GM12878 (cell line): ENCODE data around the gene ZNF366. TPM values are rescaled to one million over a fixed set of nuclear protein-coding genes. Genes with fewer than 3 reads are reported as not detected.

Experiments used
- ATAC-seq: fragments of 200-7000 bp; cut with Tn5 transposase; 3 replicates; pipeline ENCODE4 v1.9.1; 2020; ENCODE audit warnings: mild to moderate bottlenecking, moderate library complexity
- BruUV-seq: library from RNA; stranded (reverse); fragments of 400-500 nt; replicated peaks from 2 replicates; lab custom pipeline; 2021; lab: Mats Ljungman, UMichigan
- CTCF ChIA-PET: fragments of 300-600 bp; sonication (Branson Sonifier 250); formaldehyde crosslinking; extraction: SDS; loops from one replicate; lab custom pipeline; 2021; ENCODE audit warnings: inconsistent platforms; lab: Yijun Ruan, JAX
- POLR2A ChIA-PET: fragments of 350-600 bp; formaldehyde crosslinking; extraction: SDS; loops from one replicate; lab custom pipeline; 2021; ENCODE audit warnings: inconsistent platforms; lab: Charles Lee
- RAD21 ChIA-PET: fragments of 300-600 bp; sonication (Branson Sonifier 250); formaldehyde crosslinking; loops from one replicate; lab custom pipeline; 2023; ENCODE audit warnings: antibody characterized with exemption; ENCODE audit not compliant: unreplicated experiment; lab: Charles Lee
- SMC1A ChIA-PET: fragments of 300-600 bp; sonication (Branson Sonifier 250); formaldehyde crosslinking; loops from one replicate; lab custom pipeline; 2023; ENCODE audit not compliant: unreplicated experiment, uncharacterized antibody; lab: Charles Lee
- DNase-seq: peaks from one replicate; pipeline ENCODE4 v3.0.0-alpha.2; 2011; ENCODE audit warnings: low read depth, low spot score
- FAIRE-seq: peaks from 3 replicates; lab custom pipeline; 2011; peaks lifted over from hg19 to GRCh38; lab: Jason Lieb, UNC
- H2AFZ ChIP-seq: 2 replicates; pipeline ENCODE4 v1.6.0; 2011; ENCODE audit warnings: low read depth, low read length, control low read depth; ENCODE audit not compliant: control insufficient read depth
- H3K27ac ChIP-seq: 2 replicates; pipeline ENCODE4 v1.5.1; 2011; ENCODE audit warnings: control low read depth; ENCODE audit not compliant: control insufficient read depth, insufficient read depth
- H3K27me3 ChIP-seq, 2 experiments: replicated peaks in 1 of 2; 2 replicates each; pipeline versions ENCODE4 v1.6.0 to v1.6.1; 2011; ENCODE audit warnings: low read length in 1 of 2; ENCODE audit not compliant: control insufficient read depth in 2 of 2, insufficient read depth in 2 of 2
- H3K36me3 ChIP-seq, 2 experiments: 2 replicates each; pipeline ENCODE4 v1.5.1; 2011; ENCODE audit warnings: low read length in 1 of 2; ENCODE audit not compliant: control insufficient read depth in 2 of 2, insufficient read depth in 2 of 2
- H3K4me1 ChIP-seq: 2 replicates; pipeline ENCODE4 v1.6.1; 2011; ENCODE audit warnings: mild to moderate bottlenecking, low read length, moderate library complexity, mixed read lengths; ENCODE audit not compliant: control insufficient read depth, insufficient read depth
- H3K4me2 ChIP-seq: 2 replicates; pipeline ENCODE4 v1.6.0; 2011; ENCODE audit warnings: control low read depth; ENCODE audit not compliant: control insufficient read depth, insufficient read depth
- H3K4me3 ChIP-seq: fragments of 200-600 bp; sonication (generic); 2 replicates; pipeline ENCODE4 v1.5.1; 2016
- H3K79me2 ChIP-seq: 2 replicates; pipeline ENCODE4 v1.6.0; 2011; ENCODE audit warnings: low read length; ENCODE audit not compliant: control insufficient read depth, insufficient read depth
- H3K9ac ChIP-seq: 2 replicates; pipeline ENCODE4 v1.8.0; 2011; ENCODE audit warnings: low read length, control low read depth, mixed read lengths; ENCODE audit not compliant: control insufficient read depth, insufficient read depth
- H3K9me3 ChIP-seq: replicated peaks from 3 replicates; pipeline ENCODE4 v1.5.1; 2011; ENCODE audit warnings: mild to moderate bottlenecking, low read length; ENCODE audit not compliant: control insufficient read depth, insufficient read depth
- H4K20me1 ChIP-seq: 2 replicates; pipeline ENCODE4 v1.6.0; 2011; ENCODE audit not compliant: control insufficient read depth, insufficient read depth
- CBX3 ChIP-seq: fragments of 200-600 bp; sonication (generic); IDR thresholded peaks from 2 replicates; pipeline ENCODE4 v1.6.1; 2016; ENCODE audit warnings: low read depth, borderline replicate concordance
- EGR1 ChIP-seq, 2 experiments: IDR thresholded peaks; 1 replicate in 1 of 2; 2 replicates in 1 of 2; pipeline ENCODE4 v1.6.1; 2011 to 2012; ENCODE audit warnings: low read depth in 2 of 2, low read length in 2 of 2, borderline replicate concordance in 1 of 2, mild to moderate bottlenecking in 1 of 2, moderate library complexity in 1 of 2
- IRF5 ChIP-seq: fragments of 450-650 bp; IDR thresholded peaks from 2 replicates; pipeline ENCODE4 v1.6.1; 2017; ENCODE audit warnings: borderline replicate concordance
- MLLT1 ChIP-seq: fragments of 450-650 bp; IDR thresholded peaks from 2 replicates; pipeline ENCODE4 v1.6.1; 2016; ENCODE audit warnings: mild to moderate bottlenecking
- NRF1 ChIP-seq: conservative IDR thresholded peaks from 2 replicates; pipeline ENCODE4 v1.6.1; 2011; ENCODE audit warnings: mild to moderate bottlenecking, low read depth, low read length, improper control_type of control experiment
- POLR2AphosphoS5 ChIP-seq: IDR thresholded peaks from 2 replicates; pipeline ENCODE4 v1.6.1; 2011; ENCODE audit warnings: mild to moderate bottlenecking, low read length, inconsistent platforms
- RB1 ChIP-seq: fragments of 450-650 bp; formaldehyde crosslinking; IDR thresholded peaks from 2 replicates; pipeline ENCODE4 v1.6.1; 2017; ENCODE audit warnings: mild to moderate bottlenecking, borderline replicate concordance
- ZSCAN29 ChIP-seq: fragments of 450-650 bp; IDR thresholded peaks from 2 replicates; pipeline ENCODE4 v1.6.1; 2017; ENCODE audit warnings: mild to moderate bottlenecking, moderate library complexity
- WGBS: methylation state at CpG from one replicate; pipeline ENCODE4 v1.1.6; 2016; ENCODE audit warnings: low lambda C conversion rate; ENCODE audit not compliant: insufficient replicate concordance, insufficient coverage; ENCODE audit errors: missing lambda C conversion rate; 5-methylcytosine and 5-hydroxymethylcytosine counted together
- in situ Hi-C: fragments of 300-500 bp; cut with MboI; formaldehyde crosslinking; loops from 9 replicates; pipeline ENCODE4 v1.14.3; 2018; ENCODE audit warnings: mixed read lengths
- intact Hi-C: fragments of 100-400 bp; cut with micrococcal nuclease; formaldehyde crosslinking; loops from one replicate; pipeline ENCODE4 v1.14.2; 2022; ENCODE audit not compliant: unreplicated experiment
- polyA plus RNA-seq, 11 experiments: library from polyadenylated mRNA; depleted of rRNA in 4 of 11; unstranded in 6 of 11; stranded (reverse) in 5 of 11; fragments of >200 nt; fragmentation: Nextera tagmentation in 4 of 11; fragmentation: Illumina TruSeq in 1 of 11; extraction: Ambion mirVana in 4 of 11; extraction: Trizol in 1 of 11; gene quantifications; 1 replicate in 1 of 11; 2 replicates in 10 of 11; pipeline versions ENCODE4 v1.2.1 to v1.2.3, GENCODE V29; 2011 to 2016; ENCODE audit warnings: inconsistent platforms in 2 of 11, missing spikeins in 2 of 11, low read depth in 1 of 11
- total RNA-seq, 4 experiments: library from RNA; depleted of rRNA in 3 of 4; stranded (reverse); fragments of >200 nt in 3 of 4; fragmentation: Illumina TruSeq in 1 of 4; extraction: Trizol in 1 of 4; gene quantifications; 2 replicates each; pipeline versions ENCODE4 v1.2.1 to v1.2.3, GENCODE V29; 2013 to 2021
- TF ChIP-seq, protein P1 (sequence below): IDR thresholded peaks from 2 replicates; pipeline ENCODE4 v1.6.1; 2012; ENCODE audit warnings: mild to moderate bottlenecking, low read depth, low read length

Gene ZNF366
- total and polyA plus RNA-seq, 10 of the 15 experiments (the other 5 are each of a cell fraction or from before 2014, with no cell fraction given): 0.01 to 0.18 (median 0.04) TPM; not detected in 6

GRCh38 chr5:72529383-72529782, 22.2 kb upstream of the ZNF366 start:
- Histone ChIP-seq H3K9ac (no peak overlapping the region), H3K27ac (no peak overlapping the region), H4K20me1 (no peaks in the 10 kb centered on the region), H3K27me3 (no peaks in the 10 kb centered on the region; a peak in 2 of 4 replicates), H3K4me3 (no peak overlapping the region)
- SMC1A ChIA-PET: interaction anchor here (1.0 kb wide), 1 partner anchor 20 kb away, joined by 3 read pairs; no protein-coding TSS in a partner anchor
- intact Hi-C loops: no loop called here
- TF ChIP-seq NRF1 (no peak), ZSCAN29 (no peak), IRF5 (no peak)
- TF ChIP-seq, all 136 proteins: peak for 0
- Histone ChIP-seq H3K79me2 (no peaks in the 10 kb centered on the region), H3K4me2 (no peak overlapping the region), H3K4me1 (no peaks in the 10 kb centered on the region), H3K36me3 (no peaks in the 10 kb centered on the region), H2AFZ (no peak overlapping the region), H3K9me3 (no peaks in the 10 kb centered on the region)
- POLR2A ChIA-PET: no interaction called here
- CTCF ChIA-PET: interaction anchor here (0.6 to 10.2 kb wide), 4 partner anchors 15 to 163 kb away, joined by 3 to 323 read pairs (median 3); no protein-coding TSS in a partner anchor
- no TSS peak for BruUV-seq
- FAIRE-seq (no peak), ATAC-seq (no peak), DNase-seq (no peak)
- in situ Hi-C loops: loop anchor here (25.0 kb wide), 1 partner anchor 742 kb away; no protein-coding TSS in a partner anchor
- RAD21 ChIA-PET: no interaction called here
- WGBS: 54% methylated on average over 2 of the region's 2 CpGs

GRCh38 chr5:72525816-72526215, 18.6 kb upstream of the ZNF366 start:
- DNase-seq: no peak
- no peak overlapping the region for H3K4me3 ChIP-seq
- ChIA-PET SMC1A (interaction anchor here (2.9 to 6.7 kb wide), 5 partner anchors 9 to 159 kb away, joined by 16 to 214 read pairs (median 74); no protein-coding TSS in a partner anchor), RAD21 (interaction anchor here (1.1 to 7.4 kb wide), 4 partner anchors 11 to 158 kb away, joined by 3 to 159 read pairs (median 78); no protein-coding TSS in a partner anchor), POLR2A (no interaction called here), CTCF (interaction anchor here (0.7 to 10.2 kb wide), 4 partner anchors 66 to 160 kb away, joined by 3 to 323 read pairs (median 120); no protein-coding TSS in a partner anchor)
- no peaks in the 10 kb centered on the region for H4K20me1 ChIP-seq
- H3K36me3 ChIP-seq: no peaks in the 10 kb centered on the region
- in situ Hi-C loops: loop anchor here (25.0 kb wide), 1 partner anchor 739 kb away; no protein-coding TSS in a partner anchor
- H3K4me1 ChIP-seq: no peaks in the 10 kb centered on the region
- intact Hi-C loops: no loop called here
- no peaks in the 10 kb centered on the region; a peak in 2 of 4 replicates for H3K27me3 ChIP-seq
- no peaks in the 10 kb centered on the region for H3K79me2 ChIP-seq
- no peak for ATAC-seq
- H3K4me2 ChIP-seq: no peak overlapping the region
- H2AFZ ChIP-seq: no peak overlapping the region
- peaks cover 5% of the 10 kb centered on the region for H3K9me3 ChIP-seq
- no peak overlapping the region for H3K27ac ChIP-seq
- BruUV-seq: no TSS peak
- FAIRE-seq: no peak
- H3K9ac ChIP-seq: no peak overlapping the region
- TF ChIP-seq MLLT1 (no peak), RB1 (no peak), POLR2AphosphoS5 (no peak), EGR1 (IDR thresholded peaks at IDR 0.05; ENCODE audit: borderline replicate concordance in 1 of 2, low read depth in 2 of 2, low read length in 2 of 2) (no peak), CBX3 (no peak)
- TF ChIP-seq, protein P1, sequence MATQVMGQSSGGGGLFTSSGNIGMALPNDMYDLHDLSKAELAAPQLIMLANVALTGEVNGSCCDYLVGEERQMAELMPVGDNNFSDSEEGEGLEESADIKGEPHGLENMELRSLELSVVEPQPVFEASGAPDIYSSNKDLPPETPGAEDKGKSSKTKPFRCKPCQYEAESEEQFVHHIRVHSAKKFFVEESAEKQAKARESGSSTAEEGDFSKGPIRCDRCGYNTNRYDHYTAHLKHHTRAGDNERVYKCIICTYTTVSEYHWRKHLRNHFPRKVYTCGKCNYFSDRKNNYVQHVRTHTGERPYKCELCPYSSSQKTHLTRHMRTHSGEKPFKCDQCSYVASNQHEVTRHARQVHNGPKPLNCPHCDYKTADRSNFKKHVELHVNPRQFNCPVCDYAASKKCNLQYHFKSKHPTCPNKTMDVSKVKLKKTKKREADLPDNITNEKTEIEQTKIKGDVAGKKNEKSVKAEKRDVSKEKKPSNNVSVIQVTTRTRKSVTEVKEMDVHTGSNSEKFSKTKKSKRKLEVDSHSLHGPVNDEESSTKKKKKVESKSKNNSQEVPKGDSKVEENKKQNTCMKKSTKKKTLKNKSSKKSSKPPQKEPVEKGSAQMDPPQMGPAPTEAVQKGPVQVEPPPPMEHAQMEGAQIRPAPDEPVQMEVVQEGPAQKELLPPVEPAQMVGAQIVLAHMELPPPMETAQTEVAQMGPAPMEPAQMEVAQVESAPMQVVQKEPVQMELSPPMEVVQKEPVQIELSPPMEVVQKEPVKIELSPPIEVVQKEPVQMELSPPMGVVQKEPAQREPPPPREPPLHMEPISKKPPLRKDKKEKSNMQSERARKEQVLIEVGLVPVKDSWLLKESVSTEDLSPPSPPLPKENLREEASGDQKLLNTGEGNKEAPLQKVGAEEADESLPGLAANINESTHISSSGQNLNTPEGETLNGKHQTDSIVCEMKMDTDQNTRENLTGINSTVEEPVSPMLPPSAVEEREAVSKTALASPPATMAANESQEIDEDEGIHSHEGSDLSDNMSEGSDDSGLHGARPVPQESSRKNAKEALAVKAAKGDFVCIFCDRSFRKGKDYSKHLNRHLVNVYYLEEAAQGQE: no peak
